Renal pelvis (tissue), 4 donors: Measurements from ENCODE around the gene GPHN. TPM values are rescaled to one million over a fixed set of nuclear protein-coding genes. Genes with fewer than 3 reads are reported as not detected.
"Not testable (repeated sequence)": the region's sequence is repeated elsewhere in the genome, so short reads cannot be mapped to it uniquely, and the experiment has no call there.

Experiments used
- DNase-seq: peaks from one replicate; pipeline ENCODE4 v3.0.0-alpha.2; 2013
- polyA plus RNA-seq, 3 donors: library from polyadenylated mRNA; unstranded; fragments of 120-200 nt; gene quantifications; one replicate each; pipeline ENCODE4 v1.2.1, GENCODE V29; 2013; ENCODE audit not compliant: insufficient read length in 3 of 3

Gene GPHN
- polyA plus RNA-seq, 3 donors, result 70.3 to 83.7 (median 71.6) TPM

- no peak for DNase-seq
These were observed 264.2 kb downstream of the GPHN start for GRCh38 chr14:66772146-66772545.

- no peak for DNase-seq
These were observed 274.9 kb downstream of the GPHN start for GRCh38 chr14:66782853-66783252.

- DNase-seq, result no peak
These were observed 282.2 kb downstream of the GPHN start for GRCh38 chr14:66790101-66790500.

GRCh38 chr14:66802962-66803361, 295.0 kb downstream of the GPHN start:
- DNase-seq, result no peak

- no peak for DNase-seq
These were observed 296.2 kb downstream of the GPHN start for GRCh38 chr14:66804141-66804540.

- no peak for DNase-seq
These were observed 305.7 kb downstream of the GPHN start for GRCh38 chr14:66813636-66814035.

- no peak for DNase-seq
These were observed 307.7 kb downstream of the GPHN start for GRCh38 chr14:66815687-66816086.

GRCh38 chr14:66824251-66824650, 316.3 kb downstream of the GPHN start:
- no peak for DNase-seq

GRCh38 chr14:66827182-66827581, 319.2 kb downstream of the GPHN start:
- no peak for DNase-seq

GRCh38 chr14:66831173-66831572, 323.2 kb downstream of the GPHN start:
- no peak for DNase-seq

GRCh38 chr14:66833816-66834215, 325.9 kb downstream of the GPHN start:
- DNase-seq, result no peak

GRCh38 chr14:66837436-66837835, 329.5 kb downstream of the GPHN start:
- not testable (repeated sequence) for DNase-seq

- DNase-seq, result no peak
These were observed 335.1 kb downstream of the GPHN start for GRCh38 chr14:66842911-66843512.

GRCh38 chr14:66850258-66850888, 342.4 kb downstream of the GPHN start:
- no peak for DNase-seq

- no peak for DNase-seq
These were observed 345.4 kb downstream of the GPHN start for GRCh38 chr14:66853311-66853710.

- DNase-seq, result no peak
These were observed 349.9 kb downstream of the GPHN start for GRCh38 chr14:66857867-66858266.

GRCh38 chr14:66859063-66859671, 351.2 kb downstream of the GPHN start:
- DNase-seq, result no peak

- DNase-seq, result no peak
These were observed 373.6 kb downstream of the GPHN start for GRCh38 chr14:66881596-66881995.

- DNase-seq, result no peak
These were observed 376.2 kb downstream of the GPHN start for GRCh38 chr14:66884149-66884548.

GRCh38 chr14:66900719-66901118, 392.8 kb downstream of the GPHN start:
- DNase-seq, result no peak

- no peak for DNase-seq
These were observed 402.4 kb downstream of the GPHN start for GRCh38 chr14:66910311-66910840.

- no peak for DNase-seq
These were observed 408.5 kb downstream of the GPHN start for GRCh38 chr14:66916421-66916820.

- no peak for DNase-seq
These were observed 410.6 kb downstream of the GPHN start for GRCh38 chr14:66918527-66918926.
